Mesendoderm (in vitro differentiated cells): ENCODE measurements around the gene DNAJC11.

Source experiments
- DNase-seq: peaks from one replicate; pipeline ENCODE4 v3.0.0; 2013
- H2AK5ac ChIP-seq: 2 replicates; pipeline ENCODE4 v1.6.1; 2013; ENCODE audit warnings: low read length, inconsistent platforms
- H2BK120ac ChIP-seq: 2 replicates; pipeline ENCODE4 v1.6.1; 2013; ENCODE audit warnings: low read depth, mild to moderate bottlenecking, low read length, moderate library complexity, mixed read lengths
- H2BK15ac ChIP-seq: replicated peaks from 2 replicates; pipeline ENCODE4 v1.6.1; 2013; ENCODE audit warnings: low read depth, mild to moderate bottlenecking, moderate library complexity
- H2BK5ac ChIP-seq: 2 replicates; pipeline ENCODE4 v1.6.1; 2013; ENCODE audit warnings: low read length, inconsistent platforms
- H3K18ac ChIP-seq: 2 replicates; pipeline ENCODE4 v1.6.1; 2013; ENCODE audit warnings: mild to moderate bottlenecking, low read length, mixed read lengths
- H3K23ac ChIP-seq: one replicate; pipeline ENCODE4 v1.6.1; 2013; ENCODE audit warnings: low read length
- H3K27ac ChIP-seq: 2 replicates; pipeline ENCODE4 v1.5.1; 2013; ENCODE audit warnings: low read depth, mild to moderate bottlenecking, inconsistent platforms, low read length, moderate library complexity
- H3K27me3 ChIP-seq: 2 replicates; pipeline ENCODE4 v1.6.1; 2013; ENCODE audit warnings: low read length, control low read depth, mild to moderate bottlenecking, inconsistent platforms; ENCODE audit not compliant: insufficient read depth, poor library complexity
- H3K36me3 ChIP-seq: 2 replicates; pipeline ENCODE4 v1.6.1; 2013; ENCODE audit warnings: low read length, inconsistent platforms; ENCODE audit not compliant: control insufficient read depth, insufficient read depth
- H3K4ac ChIP-seq: one replicate; pipeline ENCODE4 v1.6.1; 2013; ENCODE audit warnings: low read depth, mild to moderate bottlenecking, low read length, moderate library complexity
- H3K4me1 ChIP-seq: 2 replicates; pipeline ENCODE4 v1.6.1; 2013; ENCODE audit warnings: low read depth, low read length, inconsistent platforms; ENCODE audit not compliant: control insufficient read depth
- H3K4me2 ChIP-seq: 2 replicates; pipeline ENCODE4 v1.6.1; 2013; ENCODE audit warnings: low read length
- H3K4me3 ChIP-seq: 2 replicates; pipeline ENCODE4 v1.5.1; 2013; ENCODE audit warnings: mild to moderate bottlenecking, low read length
- H3K56ac ChIP-seq: one replicate; pipeline ENCODE4 v1.6.1; 2013; ENCODE audit warnings: low read length
- H3K79me1 ChIP-seq: 2 replicates; pipeline ENCODE4 v1.6.1; 2013; ENCODE audit warnings: low read length, inconsistent platforms
- H3K79me2 ChIP-seq: 2 replicates; pipeline ENCODE4 v1.6.1; 2013; ENCODE audit warnings: mild to moderate bottlenecking, low read length; ENCODE audit not compliant: control insufficient read depth, insufficient read depth
- H3K9ac ChIP-seq: 2 replicates; pipeline ENCODE4 v1.6.1; 2013; ENCODE audit warnings: low read length, inconsistent platforms
- H4K5ac ChIP-seq: one replicate; pipeline ENCODE4 v1.6.1; 2013; ENCODE audit warnings: low read length
- H4K8ac ChIP-seq: one replicate; pipeline ENCODE4 v1.6.1; 2013; ENCODE audit warnings: low read depth, mild to moderate bottlenecking, control low read depth, low read length, moderate library complexity
- WGBS: extraction: QIAGEN DNeasy Blood & Tissue Kit; methylation state at CpG from one replicate; pipeline ENCODE4 v1.1.7; 2013; ENCODE audit warnings: low lambda C conversion rate, missing lambda C conversion rate; ENCODE audit not compliant: insufficient coverage; ENCODE audit errors: extremely low coverage; 5-methylcytosine and 5-hydroxymethylcytosine counted together

DNAJC11 gene

GRCh38 chr1:6631058-6631457 lies 70.6 kb downstream of the DNAJC11 start:
- H3K27me3 ChIP-seq: no peaks in the 10 kb centered on the region
- H2BK15ac ChIP-seq: no peak overlapping the region
- DNase-seq: no peak
- H4K5ac ChIP-seq: no peak overlapping the region
- no peak overlapping the region for H2BK5ac ChIP-seq
- H4K8ac ChIP-seq: no peak overlapping the region
- H2BK120ac ChIP-seq: no peak overlapping the region
- no CpG with 5 or more reads among the region's 8 CpGs for WGBS
- H3K27ac ChIP-seq: no peak overlapping the region
- peaks cover 2% of the 10 kb centered on the region for H3K79me2 ChIP-seq
- no peak overlapping the region for H3K18ac ChIP-seq
- no peak overlapping the region for H3K56ac ChIP-seq
- H3K36me3 ChIP-seq: no peaks in the 10 kb centered on the region
- no peaks in the 10 kb centered on the region for H3K4me1 ChIP-seq
- H3K4me3 ChIP-seq: no peak overlapping the region
- peaks cover 8% of the 10 kb centered on the region for H3K79me1 ChIP-seq
- H3K4me2 ChIP-seq: no peak overlapping the region
- H3K4ac ChIP-seq: no peak overlapping the region
- no peak overlapping the region for H2AK5ac ChIP-seq
- no peak overlapping the region for H3K23ac ChIP-seq
- H3K9ac ChIP-seq: no peak overlapping the region

GRCh38 chr1:6630027-6630426 lies 71.6 kb downstream of the DNAJC11 start:
- no peak overlapping the region for H3K4ac ChIP-seq
- WGBS: no CpG with 5 or more reads among the region's 8 CpGs
- no peak overlapping the region for H4K5ac ChIP-seq
- no peak overlapping the region for H3K23ac ChIP-seq
- no peak overlapping the region for H2BK5ac ChIP-seq
- H3K79me1 ChIP-seq: peaks cover 9% of the 10 kb centered on the region
- H3K4me3 ChIP-seq: no peak overlapping the region
- peaks cover 3% of the 10 kb centered on the region for H3K79me2 ChIP-seq
- no peaks in the 10 kb centered on the region for H3K27me3 ChIP-seq
- no peak overlapping the region for H3K4me2 ChIP-seq
- H3K9ac ChIP-seq: no peak overlapping the region
- H2BK15ac ChIP-seq: no peak overlapping the region
- H3K56ac ChIP-seq: no peak overlapping the region
- no peaks in the 10 kb centered on the region for H3K4me1 ChIP-seq
- no peak for DNase-seq
- H3K36me3 ChIP-seq: no peaks in the 10 kb centered on the region
- no peak overlapping the region for H3K18ac ChIP-seq
- no peak overlapping the region for H3K27ac ChIP-seq
- H2BK120ac ChIP-seq: no peak overlapping the region
- H4K8ac ChIP-seq: no peak overlapping the region
- no peak overlapping the region for H2AK5ac ChIP-seq

GRCh38 chr1:6628971-6629479 lies 72.6 kb downstream of the DNAJC11 start:
- Histone ChIP-seq H2BK120ac (no peak overlapping the region), H4K5ac (no peak overlapping the region), H4K8ac (no peak overlapping the region), H3K4me2 (no peak overlapping the region), H2BK5ac (no peak overlapping the region), H3K18ac (no peak overlapping the region), H3K79me1 (peaks cover 9% of the 10 kb centered on the region), H3K56ac (no peak overlapping the region), H3K4me1 (no peaks in the 10 kb centered on the region), H2BK15ac (no peak overlapping the region), H2AK5ac (no peak overlapping the region), H3K4ac (no peak overlapping the region), H3K36me3 (no peaks in the 10 kb centered on the region), H3K4me3 (no peak overlapping the region), H3K23ac (no peak overlapping the region), H3K79me2 (peaks cover 3% of the 10 kb centered on the region), H3K9ac (no peak overlapping the region), H3K27me3 (no peaks in the 10 kb centered on the region), H3K27ac (no peak overlapping the region)
- DNase-seq: no peak
- no CpG with 5 or more reads among the region's 12 CpGs for WGBS

- Histone ChIP-seq H3K27ac (no peak overlapping the region), H3K79me2 (peaks cover 3% of the 10 kb centered on the region), H3K4me3 (no peak overlapping the region), H3K56ac (no peak overlapping the region), H4K5ac (no peak overlapping the region), H3K4me2 (no peak overlapping the region), H3K9ac (no peak overlapping the region), H2BK120ac (no peak overlapping the region), H2BK15ac (no peak overlapping the region), H3K4me1 (no peaks in the 10 kb centered on the region), H3K4ac (no peak overlapping the region), H3K79me1 (peaks cover 9% of the 10 kb centered on the region), H2AK5ac (no peak overlapping the region), H3K36me3 (no peaks in the 10 kb centered on the region), H3K18ac (no peak overlapping the region), H3K23ac (no peak overlapping the region), H3K27me3 (no peaks in the 10 kb centered on the region), H2BK5ac (no peak overlapping the region), H4K8ac (no peak overlapping the region)
- no CpG with 5 or more reads among the region's 21 CpGs for WGBS
- no peak for DNase-seq
These were observed 73.6 kb downstream of the DNAJC11 start for GRCh38 chr1:6627841-6628545.

- peaks cover 4% of the 10 kb centered on the region for H3K36me3 ChIP-seq
- H3K27me3 ChIP-seq: no peaks in the 10 kb centered on the region
- no peak overlapping the region for H3K18ac ChIP-seq
- H3K23ac ChIP-seq: no peak overlapping the region
- no peak overlapping the region for H4K8ac ChIP-seq
- peaks cover 5% of the 10 kb centered on the region for H3K79me2 ChIP-seq
- no peak overlapping the region for H2BK5ac ChIP-seq
- H2BK15ac ChIP-seq: no peak overlapping the region
- H2BK120ac ChIP-seq: no peak overlapping the region
- no peak for DNase-seq
- no peak overlapping the region for H3K4me2 ChIP-seq
- H3K27ac ChIP-seq: no peak overlapping the region
- H3K79me1 ChIP-seq: peaks cover 13% of the 10 kb centered on the region
- H3K4me1 ChIP-seq: no peaks in the 10 kb centered on the region
- H3K9ac ChIP-seq: no peak overlapping the region
- no peak overlapping the region for H3K56ac ChIP-seq
- no peak overlapping the region for H3K4me3 ChIP-seq
- no CpG with 5 or more reads among the region's 9 CpGs for WGBS
- H3K4ac ChIP-seq: no peak overlapping the region
- H4K5ac ChIP-seq: no peak overlapping the region
- no peak overlapping the region for H2AK5ac ChIP-seq
These were observed 74.6 kb downstream of the DNAJC11 start for GRCh38 chr1:6627031-6627430.
